ENCODE data around the gene SLC35B3.
"Not testable (repeated sequence)": the region's sequence is repeated elsewhere in the genome, so short reads cannot be mapped to it uniquely, and the experiment has no call there.

Gene SLC35B3

GRCh38 chr6:8435093-8435844 lies at the start of gene SLC35B3:
Gene SLC35B3, minus strand, starts transcription at chr6:8435545.
- DNase-seq (ENCODE audit: low read depth): peak; percentile 96

- no peak for DNase-seq (ENCODE audit: low read depth)
Observed at GRCh38 chr6:8483650-8484049, 48.3 kb upstream of the SLC35B3 start.

GRCh38 chr6:8481727-8482126 lies 46.4 kb upstream of the SLC35B3 start:
- no peak for DNase-seq (ENCODE audit: low read depth)

GRCh38 chr6:8478418-8478817 lies 43.1 kb upstream of the SLC35B3 start:
- DNase-seq (ENCODE audit: low read depth): no peak

GRCh38 chr6:8476656-8477055 lies 41.3 kb upstream of the SLC35B3 start:
- no peak for DNase-seq (ENCODE audit: low read depth)

- no peak for DNase-seq (ENCODE audit: low read depth)
Observed at GRCh38 chr6:8468552-8469356, 33.4 kb upstream of the SLC35B3 start.

- DNase-seq (ENCODE audit: low read depth): no peak
Observed at GRCh38 chr6:8462694-8463093, 27.3 kb upstream of the SLC35B3 start.

- DNase-seq (ENCODE audit: low read depth): no peak
Observed at GRCh38 chr6:8462169-8462568, 26.8 kb upstream of the SLC35B3 start.

- no peak for DNase-seq (ENCODE audit: low read depth)
Observed at GRCh38 chr6:8446391-8446790, 11.0 kb upstream of the SLC35B3 start.

- DNase-seq (ENCODE audit: low read depth): not testable (repeated sequence)
Observed at GRCh38 chr6:8445930-8446329, 10.6 kb upstream of the SLC35B3 start.

- no peak for DNase-seq (ENCODE audit: low read depth)
Observed at GRCh38 chr6:8442150-8442549, 6.8 kb upstream of the SLC35B3 start.

- no peak for DNase-seq (ENCODE audit: low read depth)
Observed at GRCh38 chr6:8441452-8441851, 6.1 kb upstream of the SLC35B3 start.

GRCh38 chr6:8439601-8440268 lies 4.4 kb upstream of the SLC35B3 start:
- DNase-seq (ENCODE audit: low read depth): no peak

- DNase-seq (ENCODE audit: low read depth): no peak
Observed at GRCh38 chr6:8437813-8438212, 2.5 kb upstream of the SLC35B3 start.

- DNase-seq (ENCODE audit: low read depth): no peak
Observed at GRCh38 chr6:8436966-8437365, 1.6 kb upstream of the SLC35B3 start.

GRCh38 chr6:8435845-8436168 lies 462 bp upstream of the SLC35B3 start:
- no peak for DNase-seq (ENCODE audit: low read depth)

- no peak for DNase-seq (ENCODE audit: low read depth)
Observed at GRCh38 chr6:8434727-8435092, 635 bp downstream of the SLC35B3 start.

GRCh38 chr6:8432614-8433013 lies 2.7 kb downstream of the SLC35B3 start:
- DNase-seq (ENCODE audit: low read depth): no peak

GRCh38 chr6:8429821-8430220 lies 5.5 kb downstream of the SLC35B3 start:
- DNase-seq (ENCODE audit: low read depth): no peak

- DNase-seq (ENCODE audit: low read depth): not testable (repeated sequence)
Observed at GRCh38 chr6:8426544-8426943, 8.8 kb downstream of the SLC35B3 start.

GRCh38 chr6:8420031-8420588 lies 15.2 kb downstream of the SLC35B3 start:
- DNase-seq (ENCODE audit: low read depth): no peak

GRCh38 chr6:8415913-8416312 lies 19.4 kb downstream of the SLC35B3 start:
- no peak for DNase-seq (ENCODE audit: low read depth)

GRCh38 chr6:8415280-8415679 lies 20.1 kb downstream of the SLC35B3 start:
- DNase-seq (ENCODE audit: low read depth): no peak
